IMR-90 (cell line): ENCODE results near the gene MDM4. TPM values are rescaled to one million over a fixed set of nuclear protein-coding genes. Genes with fewer than 3 reads are reported as not detected.

ENCODE experiments used
- ATAC-seq: fragments of 200-7000 bp; cut with Tn5 transposase; 2 replicates; pipeline ENCODE4 v1.9.1; 2020; ENCODE audit warnings: low read depth, mild to moderate bottlenecking, moderate library complexity
- BruUV-seq: library from RNA; stranded (reverse); fragments of 400-500 nt; replicated peaks from 2 replicates; lab custom pipeline; 2021; lab: Mats Ljungman, UMichigan
- CTCF ChIA-PET: fragments of 300-600 bp; formaldehyde crosslinking; extraction: SDS; loops from one replicate; lab custom pipeline; 2021; ENCODE audit warnings: antibody characterized with exemption; lab: Yijun Ruan, JAX
- POLR2A ChIA-PET: fragments of 300-600 bp; sonication (Branson Sonifier 250); formaldehyde crosslinking; loops from one replicate; lab custom pipeline; 2022; ENCODE audit warnings: antibody characterized with exemption; ENCODE audit not compliant: unreplicated experiment; lab: Charles Lee
- DNase-seq: peaks from one replicate; pipeline ENCODE4 v3.0.0; 2013
- H2AFZ ChIP-seq: replicated peaks from 2 replicates; pipeline ENCODE3; 2013; ENCODE audit warnings: low read length, mild to moderate bottlenecking; ENCODE audit not compliant: poor library complexity
- H2AK5ac ChIP-seq: 2 replicates; pipeline ENCODE4 v1.6.1; 2013; ENCODE audit warnings: low read depth, low read length, inconsistent platforms
- H2AK9ac ChIP-seq: replicated peaks from 2 replicates; pipeline ENCODE3; 2013; ENCODE audit warnings: mild to moderate bottlenecking, low read depth, low read length, moderate library complexity; ENCODE audit not compliant: poor library complexity
- H2BK120ac ChIP-seq: 2 replicates; pipeline ENCODE4 v1.6.1; 2013; ENCODE audit warnings: low read depth, low read length, inconsistent platforms
- H2BK15ac ChIP-seq: 3 replicates; pipeline ENCODE4 v1.6.1; 2013; ENCODE audit warnings: low read depth, low read length, inconsistent platforms
- H2BK20ac ChIP-seq: 2 replicates; pipeline ENCODE4 v1.6.1; 2013; ENCODE audit warnings: low read depth, mild to moderate bottlenecking, inconsistent platforms, low read length, moderate library complexity
- H2BK5ac ChIP-seq: 2 replicates; pipeline ENCODE4 v1.6.1; 2013; ENCODE audit warnings: mild to moderate bottlenecking, low read depth, low read length, inconsistent platforms; ENCODE audit not compliant: poor library complexity, severe bottlenecking
- H3K14ac ChIP-seq: replicated peaks from 2 replicates; pipeline ENCODE4 v1.6.1; 2013; ENCODE audit warnings: low read depth, low read length, inconsistent platforms
- H3K18ac ChIP-seq: 2 replicates; pipeline ENCODE4 v1.6.1; 2013; ENCODE audit warnings: low read depth, low read length, control low read depth
- H3K23ac ChIP-seq: 2 replicates; pipeline ENCODE4 v1.6.1; 2013; ENCODE audit warnings: low read depth, low read length, inconsistent platforms
- H3K27ac ChIP-seq: 2 replicates; pipeline ENCODE4 v1.5.1; 2013; ENCODE audit warnings: mild to moderate bottlenecking, control low read depth, low read length; ENCODE audit not compliant: insufficient read depth
- H3K27me3 ChIP-seq: 2 replicates; pipeline ENCODE4 v1.6.1; 2013; ENCODE audit warnings: low read length; ENCODE audit not compliant: control insufficient read depth, insufficient read depth
- H3K36me3 ChIP-seq: 2 replicates; pipeline ENCODE4 v1.6.1; 2013; ENCODE audit warnings: low read length, mixed read lengths; ENCODE audit not compliant: control insufficient read depth, insufficient read depth
- H3K4ac ChIP-seq: 2 replicates; pipeline ENCODE4 v1.6.1; 2013; ENCODE audit warnings: low read depth, low read length, inconsistent platforms
- H3K4me1 ChIP-seq: 2 replicates; pipeline ENCODE4 v1.6.1; 2013; ENCODE audit warnings: low read length, mixed read lengths; ENCODE audit not compliant: control insufficient read depth, insufficient read depth
- H3K4me2 ChIP-seq: 2 replicates; pipeline ENCODE4 v1.6.1; 2013; ENCODE audit warnings: low read depth, mild to moderate bottlenecking, control low read depth, low read length, moderate library complexity
- H3K4me3 ChIP-seq: 2 replicates; pipeline ENCODE4 v1.5.1; 2013; ENCODE audit warnings: low read depth, mild to moderate bottlenecking, control low read depth, low read length, moderate library complexity; ENCODE audit not compliant: insufficient read depth
- H3K56ac ChIP-seq: 2 replicates; pipeline ENCODE4 v1.6.1; 2013; ENCODE audit warnings: low read length, inconsistent platforms; ENCODE audit not compliant: insufficient read depth; ENCODE audit errors: extremely low read depth
- H3K79me1 ChIP-seq, 2 experiments: 2 replicates each; pipeline ENCODE4 v1.6.1; 2013; ENCODE audit warnings: low read length in 2 of 2, inconsistent platforms in 1 of 2, low read depth in 1 of 2
- H3K9ac ChIP-seq: 2 replicates; pipeline ENCODE4 v1.6.1; 2013; ENCODE audit warnings: low read depth, low read length, control low read depth
- H3K9me1 ChIP-seq: 2 replicates; pipeline ENCODE4 v1.6.1; 2013; ENCODE audit warnings: low read length, inconsistent platforms; ENCODE audit not compliant: insufficient read depth
- H3K9me3 ChIP-seq: 2 replicates; pipeline ENCODE4 v1.6.1; 2013; ENCODE audit warnings: low read length; ENCODE audit not compliant: control insufficient read depth, insufficient read depth
- H4K20me1 ChIP-seq: 2 replicates; pipeline ENCODE4 v1.6.1; 2013; ENCODE audit warnings: low read length, inconsistent platforms; ENCODE audit not compliant: insufficient read depth
- H4K5ac ChIP-seq: 2 replicates; pipeline ENCODE4 v1.6.1; 2013; ENCODE audit warnings: mild to moderate bottlenecking, low read depth, low read length, control low read depth
- H4K8ac ChIP-seq, 2 experiments: 2 replicates each; pipeline ENCODE4 v1.6.1; 2013; ENCODE audit warnings: low read depth in 2 of 2, low read length in 2 of 2, control low read depth in 1 of 2, inconsistent platforms in 1 of 2
- H4K91ac ChIP-seq: 2 replicates; pipeline ENCODE4 v1.6.1; 2013; ENCODE audit warnings: low read depth, low read length, inconsistent platforms; ENCODE audit not compliant: insufficient read depth
- BHLHE40 ChIP-seq: fragments of 150-350 bp; IDR thresholded peaks from 2 replicates; pipeline ENCODE4 v1.6.1; 2016; ENCODE audit warnings: mild to moderate bottlenecking, low read depth, low read length
- CEBPB ChIP-seq: IDR thresholded peaks from 2 replicates; pipeline ENCODE4 v1.6.1; 2012; ENCODE audit warnings: low read depth, low read length, improper control_type of control experiment
- CHD1 ChIP-seq: IDR thresholded peaks from 2 replicates; pipeline ENCODE4 v1.6.1; 2012; ENCODE audit warnings: low read depth, low read length, improper control_type of control experiment
- CTCF ChIP-seq: conservative IDR thresholded peaks from 2 replicates; pipeline ENCODE4 v1.5.1; 2012; ENCODE audit warnings: mild to moderate bottlenecking, low read depth, low read length, improper control_type of control experiment
- ELK1 ChIP-seq: fragments of 150-350 bp; IDR thresholded peaks from 2 replicates; pipeline ENCODE4 v1.6.1; 2016; ENCODE audit warnings: low read depth, mild to moderate bottlenecking, low read length, moderate library complexity, borderline replicate concordance
- FOS ChIP-seq: fragments of 150-350 bp; IDR thresholded peaks from 2 replicates; pipeline ENCODE4 v1.6.1; 2016; ENCODE audit warnings: low read depth, low read length
- MAFK ChIP-seq: IDR thresholded peaks from 2 replicates; pipeline ENCODE4 v1.6.1; 2012; ENCODE audit warnings: low read depth, low read length, improper control_type of control experiment
- MAZ ChIP-seq: IDR thresholded peaks from 2 replicates; pipeline ENCODE4 v1.6.1; 2012; ENCODE audit warnings: low read depth, mild to moderate bottlenecking, low read length, improper control_type of control experiment, moderate library complexity, borderline replicate concordance
- MXI1 ChIP-seq: IDR thresholded peaks from 2 replicates; pipeline ENCODE4 v1.6.1; 2012; ENCODE audit warnings: low read depth, mild to moderate bottlenecking, low read length, moderate library complexity, borderline replicate concordance
- NFE2L2 ChIP-seq: fragments of 150-350 bp; IDR thresholded peaks from 2 replicates; pipeline ENCODE4 v1.6.1; 2016; ENCODE audit warnings: low read depth, mild to moderate bottlenecking, low read length
- POLR2A ChIP-seq: IDR thresholded peaks from 2 replicates; pipeline ENCODE4 v1.6.1; 2012; ENCODE audit warnings: mild to moderate bottlenecking, low read depth, low read length
- RAD21 ChIP-seq: IDR thresholded peaks from 2 replicates; pipeline ENCODE4 v1.6.1; 2012; ENCODE audit warnings: low read length, improper control_type of control experiment
- RCOR1 ChIP-seq: IDR thresholded peaks from 2 replicates; pipeline ENCODE4 v1.6.1; 2012; ENCODE audit warnings: mild to moderate bottlenecking, low read length, improper control_type of control experiment; ENCODE audit not compliant: insufficient replicate concordance
- RFX5 ChIP-seq: IDR thresholded peaks from 2 replicates; pipeline ENCODE4 v1.8.0; 2012; ENCODE audit warnings: low read depth, mild to moderate bottlenecking, low read length, moderate library complexity
- SMC3 ChIP-seq: fragments of 150-350 bp; IDR thresholded peaks from 2 replicates; pipeline ENCODE4 v1.6.1; 2016; ENCODE audit warnings: low read depth, mild to moderate bottlenecking, antibody characterized with exemption, low read length, moderate library complexity
- USF2 ChIP-seq: fragments of 150-350 bp; IDR thresholded peaks from 2 replicates; pipeline ENCODE4 v1.6.1; 2017; ENCODE audit warnings: mild to moderate bottlenecking, antibody characterized with exemption, low read length, low read depth
- WGBS, 2 experiments: methylation state at CpG; one replicate each; pipeline versions ENCODE4 v1.1.5 to v1.1.7; 2013; ENCODE audit warnings: missing lambda C conversion rate in 2 of 2; ENCODE audit not compliant: insufficient read length in 1 of 2; ENCODE audit errors: extremely low coverage in 2 of 2; 5-methylcytosine and 5-hydroxymethylcytosine counted together
- dilution Hi-C: fragments of 300-500 bp; cut with HindIII; formaldehyde crosslinking; loops from one replicate; pipeline ENCODE4 v1.14.3; 2018; ENCODE audit warnings: low sequenced_read_pairs; ENCODE audit not compliant: unreplicated experiment
- in situ Hi-C: fragments of 300-500 bp; cut with MboI; formaldehyde crosslinking; loops from 3 replicates; pipeline ENCODE4 v1.14.3; 2019; ENCODE audit warnings: low sequenced_read_pairs, inconsistent platforms, mixed read lengths
- intact Hi-C: fragments of 100-400 bp; cut with micrococcal nuclease; formaldehyde crosslinking; loops from 2 replicates; pipeline ENCODE4 v1.10.0; 2022
- polyA plus RNA-seq, 3 experiments: library from polyadenylated mRNA; depleted of rRNA; stranded (reverse); fragments of >200 nt; gene quantifications; 2 replicates each; pipeline ENCODE4 v1.2.3, GENCODE V29; 2012; ENCODE audit warnings: low replicate concordance in 1 of 3
- total RNA-seq: library from RNA; depleted of rRNA; stranded (reverse); fragments of >200 nt; gene quantifications from 2 replicates; pipeline ENCODE4 v1.2.3, GENCODE V29; 2012

The MDM4 gene
- total and polyA plus RNA-seq, 2 of the 4 experiments (the other 2 are of a cell fraction): 7.4 to 20.1 TPM

GRCh38 chr1:204576422-204576821, 60.2 kb downstream of the MDM4 start:
- Histone ChIP-seq H4K5ac (no peak overlapping the region), H3K27me3 (peaks cover 10% of the 10 kb centered on the region), H3K23ac (no peak overlapping the region), H3K18ac (no peak overlapping the region), H3K14ac (no peak overlapping the region), H3K4ac (no peak overlapping the region), H2BK15ac (no peak overlapping the region), H3K56ac (no peak overlapping the region), H4K8ac (no peak overlapping the region), H2AFZ (peak overlapping the region; percentile 51), H3K36me3 (no peaks in the 10 kb centered on the region), H2BK120ac (no peak overlapping the region), H3K4me3 (no peak overlapping the region), H4K91ac (no peak overlapping the region), H3K4me1 (peaks cover 1% of the 10 kb centered on the region; the same call in 1 of the 2 replicates), H4K20me1 (no peaks in the 10 kb centered on the region), H2BK5ac (no peak overlapping the region), H3K9ac (no peak overlapping the region), H2AK9ac (no peak overlapping the region), H3K79me1 (no peaks in the 10 kb centered on the region), H2AK5ac (no peak overlapping the region), H3K27ac (no peak overlapping the region), H2BK20ac (no peak overlapping the region), H3K4me2 (no peak overlapping the region), H3K9me3 (no peaks in the 10 kb centered on the region), H3K9me1 (no peaks in the 10 kb centered on the region)
- intact Hi-C loops: no loop called here
- CTCF ChIA-PET: no interaction called here
- BruUV-seq: no TSS peak
- TF ChIP-seq RCOR1: no peak
- TF ChIP-seq MAZ: no peak
- TF ChIP-seq NFE2L2: no peak
- TF ChIP-seq MXI1: no peak
- no peak for TF ChIP-seq BHLHE40
- no peak for TF ChIP-seq MAFK
- TF ChIP-seq FOS: no peak
- TF ChIP-seq CTCF: no peak
- no peak for TF ChIP-seq POLR2A
- TF ChIP-seq CHD1: no peak
- TF ChIP-seq CEBPB: no peak
- no peak for TF ChIP-seq USF2
- TF ChIP-seq SMC3: no peak
- TF ChIP-seq RFX5: no peak
- no peak for TF ChIP-seq RAD21
- TF ChIP-seq ELK1: no peak
- ATAC-seq (no peak), DNase-seq (no peak)
- in situ Hi-C loops: no loop called here
- POLR2A ChIA-PET: no interaction called here
- WGBS, 2 experiments: 48% methylated on average over 4 of the region's 8 CpGs; no CpG with 5 or more reads in 1 of the 2 experiments
- dilution Hi-C loops: no loop called here
